Limb (tissue), 2 donors: Measurements from ENCODE around the gene BCOR.

Experiments
- DNase-seq, 2 donors: peaks; one replicate each; pipeline ENCODE4 v3.0.0-alpha.2; 2016; ENCODE audit errors: extremely low spot score in 2 of 2

The BCOR gene

DNA sequence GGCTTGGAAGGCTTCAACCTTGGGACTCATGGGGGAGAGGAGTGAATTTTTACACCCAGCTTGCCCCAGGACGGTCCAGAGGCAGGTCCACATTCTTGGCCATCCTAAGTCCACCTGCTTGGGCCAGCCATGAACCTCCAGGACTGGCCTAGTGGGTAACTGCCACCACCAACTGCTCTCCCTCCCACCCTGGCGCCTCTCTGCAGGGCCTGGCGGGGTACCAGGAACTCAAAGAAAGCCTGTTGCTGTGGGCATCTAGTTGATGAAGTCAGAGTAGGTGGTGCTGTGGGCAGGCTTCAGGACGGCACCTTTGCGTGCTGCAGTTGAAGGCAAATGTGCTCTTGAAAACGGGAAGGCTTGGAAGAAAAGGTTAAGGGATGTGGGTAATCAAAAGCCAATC lies 12.0 kb downstream of the BCOR start:
- DNase-seq = no peak

DNA sequence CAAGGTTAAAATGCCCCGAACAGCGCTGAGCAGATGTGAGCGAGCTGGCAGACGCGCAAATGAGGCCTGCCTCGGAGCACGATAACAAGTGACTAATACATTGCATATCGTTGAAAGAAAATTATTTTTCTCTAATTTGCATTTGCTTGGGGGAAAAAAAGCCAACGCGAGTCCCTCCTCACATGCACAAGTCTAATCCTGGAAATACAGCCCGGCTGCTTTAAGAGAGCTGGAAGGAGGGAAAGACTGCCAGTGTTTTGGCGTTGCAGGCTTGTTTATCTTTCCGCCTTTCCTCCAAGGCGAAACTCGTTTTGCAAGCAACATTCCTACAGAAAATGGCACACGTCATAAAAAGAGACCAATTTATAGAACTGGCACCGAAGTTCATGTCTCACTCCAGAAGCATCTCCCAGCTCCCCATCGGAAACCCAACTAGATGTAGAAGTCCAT lies 12.6 kb downstream of the BCOR start:
- no peak for DNase-seq

DNA sequence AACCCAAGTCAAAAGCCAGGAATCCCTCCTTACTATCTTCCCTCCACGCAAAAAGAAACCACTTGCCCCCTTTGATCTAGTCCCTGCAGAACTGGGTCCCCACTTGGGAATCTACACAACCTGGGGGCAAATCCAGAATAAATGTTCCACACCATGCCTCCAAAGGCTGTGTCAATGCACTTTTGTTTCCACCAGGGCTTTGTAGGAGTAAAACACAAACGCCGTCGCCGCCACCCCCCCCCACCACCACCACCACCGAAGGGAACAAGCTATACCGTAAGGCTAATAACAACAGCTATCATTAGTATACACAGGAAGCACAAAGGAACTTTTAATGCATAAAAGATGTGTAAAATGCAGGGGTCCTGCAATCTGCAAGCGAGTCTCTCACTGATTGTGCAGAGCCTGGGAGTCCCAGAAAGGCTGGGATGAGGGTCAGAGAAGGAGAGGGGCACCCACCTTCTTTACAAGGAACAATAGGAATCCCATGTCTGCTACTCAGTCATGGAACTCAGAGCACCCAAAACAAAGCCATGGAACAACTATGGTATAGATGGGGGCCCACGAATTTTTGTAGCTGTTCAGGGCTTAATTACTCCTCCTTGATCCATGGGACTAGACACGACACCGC lies 13.2 kb downstream of the BCOR start:
- DNase-seq = no peak

DNA sequence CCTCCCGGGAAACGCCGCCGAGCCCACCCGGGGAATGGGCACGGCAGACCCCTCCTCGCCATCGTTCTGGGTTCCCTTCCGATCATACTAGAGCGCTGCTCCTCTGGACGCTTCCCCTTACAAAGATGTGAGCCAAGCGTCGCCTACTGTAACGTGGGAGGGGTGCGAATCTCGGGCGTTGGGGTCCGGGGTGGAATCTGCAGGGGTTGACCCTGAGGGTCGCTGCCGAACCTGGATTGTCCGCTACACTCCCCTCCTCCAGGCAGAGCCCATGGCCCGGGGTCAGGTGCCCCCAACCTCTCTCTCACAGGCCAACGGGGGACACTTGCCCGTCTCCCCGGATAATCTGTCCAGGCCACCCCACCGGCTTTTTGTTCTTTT lies 13.8 kb downstream of the BCOR start:
- no peak for DNase-seq

DNA sequence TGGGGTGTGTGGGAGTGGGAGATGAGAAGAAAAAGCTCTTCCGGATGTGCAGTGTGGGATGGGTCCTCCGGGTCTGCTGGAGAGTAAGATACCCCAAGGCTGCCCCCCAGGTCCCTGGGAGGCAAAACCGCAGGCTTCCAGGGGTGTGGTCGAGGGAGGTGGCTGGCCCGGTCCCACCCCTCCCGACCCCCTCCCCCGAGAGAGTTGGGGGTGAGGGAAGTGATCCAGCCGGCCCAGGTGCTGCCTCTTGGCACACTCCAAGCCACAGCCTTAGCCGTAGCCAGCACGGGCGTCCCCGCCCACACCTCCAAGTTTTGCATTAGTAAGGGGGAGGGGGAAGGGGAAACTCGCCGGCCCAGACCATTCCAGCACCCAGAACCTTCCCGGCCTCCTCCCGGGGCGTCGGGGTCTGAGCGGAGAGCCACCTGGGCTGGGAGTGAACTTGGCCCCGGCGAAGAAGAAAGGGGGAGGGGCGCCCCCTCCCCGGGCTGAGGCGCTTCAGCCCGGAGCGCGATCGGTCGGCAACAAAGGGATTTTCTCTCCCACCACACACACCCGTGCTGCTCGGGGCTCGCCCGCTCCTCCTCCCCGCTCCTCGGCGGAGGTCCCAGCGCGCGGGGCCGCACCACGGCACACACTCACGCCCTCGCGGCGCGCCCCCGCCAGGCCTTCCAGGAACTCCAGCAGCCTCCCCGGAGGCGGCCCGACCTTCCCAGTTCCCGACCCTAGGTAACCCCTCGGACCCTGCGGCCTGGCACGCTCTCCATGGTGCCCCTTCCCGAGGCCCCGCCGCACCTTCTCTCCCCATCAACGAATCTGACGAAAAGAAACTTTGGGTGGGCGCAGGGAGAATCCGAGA lies 14.4 kb downstream of the BCOR start:
- DNase-seq = no peak

DNA sequence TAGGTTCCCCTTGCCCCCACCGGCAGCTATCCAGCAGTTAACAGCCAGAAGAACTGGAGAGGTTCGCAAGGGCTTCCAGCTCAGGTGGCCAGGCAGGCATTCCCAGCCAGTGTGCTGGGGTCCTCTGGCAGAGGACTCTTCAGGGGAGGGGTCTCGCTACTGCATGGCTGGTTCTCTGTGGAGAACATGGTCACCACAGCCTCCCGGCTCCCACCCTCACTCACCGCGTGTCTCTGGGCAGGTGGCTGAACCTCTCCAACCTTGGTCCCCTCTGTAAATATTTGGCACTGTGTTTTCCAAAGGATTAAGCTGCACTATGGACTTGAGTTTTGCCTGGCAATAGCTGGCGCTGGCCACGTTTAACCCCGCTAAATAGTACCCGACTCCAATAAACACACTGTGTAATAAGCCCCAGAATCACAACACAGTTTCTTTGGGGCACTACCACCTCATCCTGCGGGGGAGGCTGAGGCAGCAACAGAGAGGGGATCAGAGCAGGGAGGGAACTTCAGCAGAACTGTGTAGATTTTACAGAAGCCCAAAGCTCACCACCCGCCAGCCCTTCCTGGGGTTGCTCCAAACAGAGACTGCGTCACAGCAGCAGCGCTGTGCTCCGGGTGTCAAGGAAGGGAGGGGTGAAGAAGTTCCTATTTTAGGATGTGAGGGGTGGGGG lies 15.2 kb downstream of the BCOR start:
- DNase-seq = no peak

DNA sequence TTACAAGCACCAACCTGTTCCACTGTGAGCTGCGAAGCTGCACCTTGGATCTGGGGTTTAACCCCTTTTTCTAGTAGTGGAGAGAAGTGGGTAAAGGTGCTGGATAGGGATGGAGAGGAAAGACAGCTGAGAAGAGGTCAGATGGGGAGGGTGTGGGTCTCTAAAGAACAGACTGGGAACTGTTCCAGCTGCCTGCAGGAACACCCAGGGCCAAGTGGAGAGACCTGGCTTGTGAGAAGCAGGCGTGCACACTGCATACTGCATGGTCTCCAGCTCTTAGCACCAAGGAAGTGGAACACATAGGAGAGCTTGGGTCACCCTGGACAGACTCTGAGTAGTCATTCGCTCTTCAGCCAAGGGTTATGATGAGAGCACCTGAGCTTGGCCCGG lies 16.1 kb downstream of the BCOR start:
- no peak for DNase-seq

DNA sequence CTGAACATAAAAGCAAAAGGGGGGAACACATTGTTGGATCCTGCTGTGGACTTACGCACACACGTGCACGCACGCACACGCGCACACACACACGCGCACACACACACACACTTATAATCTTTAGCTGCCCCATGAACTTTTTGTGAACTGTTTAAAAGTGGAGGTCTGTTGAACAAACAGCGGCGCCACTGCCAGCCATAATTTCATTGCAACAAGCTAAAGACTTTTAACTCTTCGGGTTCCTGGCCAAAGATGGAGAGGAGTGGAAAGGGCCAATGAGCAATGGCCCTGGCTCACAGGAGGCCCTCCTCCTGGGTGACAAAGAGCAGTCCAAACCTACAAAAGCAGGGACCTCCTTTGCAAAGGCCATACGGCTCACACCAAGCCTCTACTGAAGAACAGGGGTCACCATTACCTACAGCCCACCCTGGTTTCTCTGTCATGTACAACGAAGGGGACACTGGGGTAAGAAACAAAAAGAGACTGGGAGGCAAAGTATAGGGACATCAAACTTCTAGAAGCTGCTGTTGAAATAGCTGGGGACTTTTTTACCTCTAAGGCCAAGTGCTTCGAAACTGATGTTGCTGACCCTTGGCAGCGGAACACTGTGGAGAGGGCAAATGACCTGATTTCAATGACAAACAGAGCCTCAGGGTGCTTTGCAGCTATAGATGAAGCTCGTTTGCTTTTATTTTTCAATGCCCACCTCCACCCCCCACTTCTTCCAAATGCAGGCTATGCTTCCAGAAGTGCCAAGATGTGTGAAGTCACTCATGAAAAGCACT lies 16.7 kb downstream of the BCOR start:
- DNase-seq = no peak

DNA sequence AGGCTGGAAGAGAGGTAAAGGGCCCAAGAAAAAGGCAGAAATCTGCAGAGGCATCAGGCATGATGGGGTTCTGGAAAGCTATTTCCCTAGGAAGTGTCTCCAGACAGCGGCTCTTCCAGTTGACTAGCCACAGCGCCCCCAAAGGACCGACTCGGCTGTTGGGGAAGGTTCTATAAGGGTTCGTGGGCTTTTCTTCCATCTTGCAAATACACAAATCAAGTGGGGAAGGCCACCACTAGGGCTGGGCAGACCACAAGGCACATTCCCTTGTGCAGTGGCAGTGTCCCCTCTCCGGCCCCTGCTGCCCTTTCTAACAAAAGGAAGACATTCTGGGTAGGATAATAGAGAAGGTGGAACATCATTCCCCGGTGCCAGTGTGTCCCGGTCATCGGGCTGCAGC lies 18.2 kb downstream of the BCOR start:
- DNase-seq = no peak

DNA sequence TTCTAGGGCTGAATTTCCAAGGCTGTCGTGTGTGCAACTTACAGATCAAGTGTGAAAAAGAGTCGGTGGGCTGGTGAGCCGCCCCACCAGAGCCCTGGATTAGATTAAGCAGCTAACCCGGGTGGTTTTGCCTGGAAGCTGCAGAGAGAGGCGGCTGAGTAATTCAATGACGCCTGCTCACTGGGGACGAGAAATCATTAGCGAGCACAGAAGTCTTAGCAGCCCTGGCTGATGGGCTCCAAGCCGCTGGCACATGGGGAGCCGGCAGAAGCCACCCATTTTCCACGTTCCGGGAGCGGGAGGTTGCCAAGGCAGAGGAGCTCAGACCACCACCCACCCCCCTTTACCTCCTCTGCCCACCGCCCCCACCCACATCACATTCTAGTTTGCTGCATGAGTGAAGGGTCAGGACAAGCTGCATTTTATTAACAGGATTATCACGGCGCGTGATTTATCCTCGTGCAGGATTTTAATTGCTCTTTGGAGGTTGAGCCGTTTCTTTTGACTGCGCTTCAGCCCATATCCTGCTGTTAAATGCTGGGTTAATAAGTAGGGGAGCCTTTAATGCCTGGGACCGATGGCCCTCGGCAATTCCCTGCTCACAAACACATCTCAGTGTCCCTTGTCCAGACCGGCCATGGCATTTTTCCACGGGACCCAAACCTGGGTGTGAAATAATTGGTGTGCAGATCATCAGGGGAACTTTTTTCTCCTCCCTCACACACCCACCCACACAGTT lies 19.1 kb downstream of the BCOR start:
- no peak for DNase-seq

DNA sequence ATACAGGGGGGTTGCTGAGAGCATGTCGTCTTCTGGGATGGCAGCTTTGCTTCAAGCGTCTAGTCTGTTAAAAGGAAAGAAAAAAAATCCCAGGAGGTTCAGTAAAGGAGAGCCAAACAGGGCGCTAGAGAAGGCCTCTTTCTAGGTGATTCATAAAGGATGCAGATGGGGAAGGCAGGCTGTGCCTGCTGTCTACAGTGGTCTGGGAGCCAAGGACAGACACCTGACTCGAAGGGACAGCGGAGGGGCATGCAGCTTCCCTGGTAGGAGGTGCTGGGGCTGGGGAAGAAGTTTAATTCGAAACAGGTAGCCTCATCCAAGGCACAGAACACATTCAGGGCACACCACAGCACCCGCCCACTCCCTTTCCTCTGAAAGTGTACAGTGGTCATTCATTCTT lies 19.9 kb downstream of the BCOR start:
- DNase-seq = no peak

DNA sequence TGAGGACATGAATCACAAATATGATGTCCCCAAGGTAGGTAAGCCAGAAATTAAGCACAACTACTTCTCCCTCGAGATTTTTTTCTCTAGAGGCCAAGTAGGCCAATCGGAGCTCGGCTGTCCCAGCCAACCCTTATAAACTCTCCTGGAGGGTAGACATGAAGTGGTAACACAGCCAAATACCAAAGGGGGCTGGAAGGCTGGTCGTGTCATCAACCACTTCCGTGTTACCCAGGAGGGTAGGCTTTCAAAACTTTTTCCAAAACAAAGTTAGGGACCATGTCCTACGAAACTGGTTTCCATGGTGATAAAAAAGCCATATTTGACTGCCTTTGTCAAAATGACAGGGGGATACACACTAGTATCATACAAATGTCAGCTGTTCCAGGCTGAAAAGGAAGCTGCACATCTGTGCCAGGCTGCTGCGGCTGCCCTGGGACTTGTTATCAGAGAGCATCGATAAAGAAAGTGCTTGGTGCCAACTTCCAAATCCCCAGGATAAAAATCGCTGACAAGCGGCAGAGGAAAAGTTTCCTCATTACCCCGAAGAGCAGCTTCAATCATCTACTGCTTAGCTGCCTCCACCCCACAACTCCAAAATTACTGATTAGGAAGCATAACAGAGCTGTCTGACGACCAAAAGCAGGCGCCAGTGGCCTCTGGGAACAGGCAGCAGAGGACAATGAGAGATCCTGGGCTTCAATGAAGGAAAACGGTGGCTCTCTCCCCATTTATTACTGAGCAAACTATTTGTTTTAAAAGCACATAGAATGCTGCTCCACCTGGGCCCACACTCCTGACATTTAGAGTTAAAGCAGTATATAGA lies 20.8 kb downstream of the BCOR start:
- no peak for DNase-seq

DNA sequence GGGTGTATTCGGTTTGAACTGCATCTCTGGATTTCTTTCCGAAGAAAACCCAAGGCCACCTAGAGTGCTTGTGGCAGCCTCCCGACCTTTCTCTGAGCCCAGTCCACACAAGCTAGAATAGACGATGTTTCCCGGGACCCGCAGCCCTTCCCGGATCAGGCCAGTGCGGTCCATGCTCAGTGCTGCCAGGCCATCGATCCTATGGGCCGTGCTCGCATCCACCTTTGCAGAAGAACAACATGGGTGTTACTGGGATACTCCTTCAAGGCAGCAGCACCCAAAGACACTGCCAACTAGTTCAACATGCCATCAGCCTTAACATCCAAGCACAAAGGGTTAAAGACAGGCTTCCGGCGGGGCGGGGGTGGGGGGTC lies 22.8 kb downstream of the BCOR start:
- DNase-seq = no peak

DNA sequence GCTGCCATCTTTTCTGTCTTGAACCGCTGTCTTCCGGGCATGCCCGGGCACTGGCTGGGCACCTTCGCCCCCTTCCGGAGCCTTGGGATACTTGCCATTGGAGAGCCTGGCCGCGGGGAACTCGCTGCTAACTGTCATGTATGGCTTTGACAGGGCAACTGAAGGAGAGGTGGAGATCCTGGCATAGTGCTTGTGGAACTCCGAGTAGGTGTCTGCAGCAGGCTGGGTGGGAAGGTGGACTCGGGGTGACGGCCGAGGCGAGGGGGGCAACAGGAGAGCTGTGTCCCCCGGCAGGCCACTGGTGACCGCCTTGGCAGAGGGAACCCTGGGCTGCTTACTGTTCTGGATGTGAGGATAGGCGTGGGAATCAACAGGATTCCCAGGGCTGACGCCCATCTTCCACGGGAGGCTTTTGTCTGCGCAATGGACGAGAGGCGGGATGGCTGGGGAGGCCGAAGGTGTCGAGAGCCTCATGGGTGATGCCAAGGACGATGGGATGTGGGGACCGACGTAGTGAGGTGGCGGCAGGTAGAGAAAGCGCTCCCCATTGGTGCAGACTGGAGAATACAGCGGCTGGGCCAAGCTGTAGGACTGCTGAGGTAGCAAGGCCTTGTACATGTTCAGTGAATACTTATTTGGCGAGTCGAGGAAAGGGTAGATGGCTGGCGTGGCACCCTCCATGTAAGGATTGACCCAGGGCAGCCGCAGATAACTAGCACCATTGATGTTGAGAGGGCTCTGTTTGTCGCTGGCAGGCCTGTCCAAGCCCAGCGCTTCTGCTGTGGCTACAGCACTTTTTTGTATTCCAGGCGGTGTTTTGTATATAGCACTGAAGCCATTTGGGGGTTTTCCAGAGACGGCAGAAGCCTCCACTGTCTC lies 23.4 kb downstream of the BCOR start:
- no peak for DNase-seq

DNA sequence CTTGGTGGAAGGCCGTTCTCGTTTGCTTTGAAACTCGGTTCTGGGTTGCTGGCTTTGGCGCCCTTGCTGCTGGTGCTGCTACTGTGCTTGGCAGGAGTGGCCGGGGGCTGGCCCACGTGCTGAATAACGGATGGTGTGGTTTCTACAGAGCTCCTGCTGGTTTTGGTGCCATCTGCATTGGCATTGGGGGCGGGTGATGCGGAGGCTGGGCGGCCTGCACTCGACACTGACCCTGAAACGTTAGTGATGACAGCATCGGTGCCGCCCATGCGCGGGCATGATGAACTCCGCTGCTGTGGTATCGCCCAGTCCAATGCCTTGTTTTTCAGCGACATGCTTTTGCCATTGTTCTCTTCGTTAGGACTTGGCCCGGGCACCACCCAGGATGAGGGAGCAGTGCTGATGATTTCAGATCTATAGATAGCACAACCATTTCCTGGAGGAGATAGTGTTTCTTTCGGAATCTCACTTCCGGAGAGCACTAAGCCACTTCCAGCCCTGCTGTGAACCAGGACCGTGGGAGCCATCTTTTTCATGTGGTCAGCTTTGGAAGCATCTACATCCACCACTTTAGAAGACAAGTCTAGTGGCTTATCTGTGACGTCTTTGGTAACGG lies 24.2 kb downstream of the BCOR start:
- no peak for DNase-seq

DNA sequence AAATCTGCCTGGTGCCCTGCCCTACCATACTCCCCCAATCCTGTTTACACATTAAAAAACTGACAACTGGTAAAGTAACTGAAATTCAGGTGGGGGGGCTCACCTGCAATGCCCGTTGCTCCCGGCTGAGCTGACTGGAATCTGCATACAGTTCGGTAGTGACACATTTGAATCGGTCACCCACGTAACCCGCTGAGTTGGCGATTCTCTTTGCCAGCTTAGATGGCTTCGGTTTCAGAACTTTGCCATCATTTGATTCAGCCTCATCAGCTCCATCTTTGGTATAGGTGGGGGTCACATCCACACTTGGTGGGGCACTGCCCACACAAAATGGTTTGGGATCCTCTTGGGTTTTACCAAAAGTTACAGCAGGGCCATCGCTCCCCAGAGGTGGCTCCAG lies 25.5 kb downstream of the BCOR start:
- DNase-seq = no peak

DNA sequence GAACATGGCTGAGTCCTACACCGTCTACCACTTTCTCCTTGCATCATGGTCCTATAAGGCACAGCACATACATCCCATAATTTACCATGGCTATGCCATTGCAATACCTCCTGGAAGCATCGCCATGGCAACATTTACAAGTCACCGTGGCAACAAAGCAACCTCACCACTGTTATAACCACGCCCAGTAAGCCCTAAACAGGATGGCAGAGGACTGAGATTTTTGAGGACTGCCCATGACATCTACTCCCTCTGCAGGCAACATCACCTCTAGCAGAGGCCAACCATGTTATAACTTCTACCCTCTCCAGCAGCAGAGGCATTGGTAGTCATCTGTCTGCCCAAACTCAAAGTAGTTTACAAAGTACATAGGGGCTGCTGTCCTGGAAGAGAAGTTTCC lies 29.7 kb downstream of the BCOR start:
- DNase-seq = no peak

DNA sequence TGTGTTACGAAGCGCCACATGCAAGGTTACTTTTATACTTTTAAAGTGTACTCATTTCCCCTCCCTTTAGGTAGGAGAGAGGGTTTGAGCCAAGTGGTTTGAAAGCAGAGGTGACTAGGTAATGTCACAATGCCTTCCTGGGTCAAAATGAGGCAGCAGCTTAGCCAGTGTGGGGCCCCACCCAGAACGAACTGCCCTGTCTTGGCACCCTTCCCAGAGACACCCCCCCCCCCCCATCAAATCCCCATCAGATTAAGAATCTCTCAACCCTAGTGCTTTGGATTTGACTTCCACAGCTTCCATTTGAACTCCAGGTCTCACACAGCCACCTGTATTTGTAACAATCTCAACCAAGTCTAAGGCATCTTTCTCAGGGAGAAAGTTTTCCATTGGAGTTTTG lies 31.1 kb downstream of the BCOR start:
- no peak for DNase-seq
